ENCODE results near the gene CD82. TPM values are rescaled to one million over a fixed set of nuclear protein-coding genes. Genes with fewer than 3 reads are reported as not detected.

The CD82 gene
- total and polyA plus RNA-seq, 2 of the 13 experiments (the other 11 are each of a cell fraction or from before 2014, with no cell fraction given) = 0.05 TPM; not detected in 1

DNA sequence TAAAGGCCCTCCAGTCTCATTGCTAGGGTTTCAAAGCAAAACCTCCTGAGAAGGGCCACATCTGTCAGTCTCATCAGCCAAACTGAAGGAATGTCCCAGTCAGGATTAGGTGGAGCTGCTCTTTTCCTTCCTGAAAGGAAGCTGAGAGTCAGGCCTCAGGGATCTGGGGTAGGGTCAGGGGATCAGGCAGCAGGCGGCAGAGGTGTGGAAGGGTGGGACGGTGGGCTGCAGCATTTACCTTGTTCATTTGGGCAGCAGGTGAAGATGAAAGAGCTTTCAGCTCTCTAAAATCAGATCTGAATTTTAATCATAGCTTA lies 17.8 kb downstream of the CD82 start:
- H3K4me2 ChIP-seq (ENCODE audit: low read depth, low read length) = no peak overlapping the region
- FAIRE-seq (no peak), DNase-seq (ENCODE audit: low spot score) (no peak), ATAC-seq (no peak)
- no TSS peak for BruUV-seq (replicated peaks)
- WGBS (ENCODE audit: low lambda C conversion rate) = 95% methylated on average over 2 of the region's 2 CpGs
- H3K27me3 ChIP-seq (ENCODE audit: control insufficient read depth in 1 of 2, insufficient read depth in 2 of 2, low read length in 2 of 2) = peaks cover 3 to 12% of the 10 kb centered on the region in 2 experiments; a peak in 4 of 5 replicates
- ChIA-PET CTCF (ENCODE audit: low intra/inter-chr PET ratio, low total read pairs) (no interaction called here), POLR2A (no interaction called here)
- no peak overlapping the region for H3K4me3 ChIP-seq (replicated peaks in 1 of 3; ENCODE audit: insufficient read depth in 1 of 3, low read depth in 2 of 3, low read length in 3 of 3)
- TF ChIP-seq KLF11 (CRISPR knock-in tag; IDR thresholded peaks at IDR 0.05) = no peak
- no peak for TF ChIP-seq U2AF2 (IDR thresholded peaks at IDR 0.05; ENCODE audit: low read depth, low read length)
- TF ChIP-seq MAFG (CRISPR knock-in tag; IDR thresholded peaks at IDR 0.05) = no peak
- TF ChIP-seq, protein P1, sequence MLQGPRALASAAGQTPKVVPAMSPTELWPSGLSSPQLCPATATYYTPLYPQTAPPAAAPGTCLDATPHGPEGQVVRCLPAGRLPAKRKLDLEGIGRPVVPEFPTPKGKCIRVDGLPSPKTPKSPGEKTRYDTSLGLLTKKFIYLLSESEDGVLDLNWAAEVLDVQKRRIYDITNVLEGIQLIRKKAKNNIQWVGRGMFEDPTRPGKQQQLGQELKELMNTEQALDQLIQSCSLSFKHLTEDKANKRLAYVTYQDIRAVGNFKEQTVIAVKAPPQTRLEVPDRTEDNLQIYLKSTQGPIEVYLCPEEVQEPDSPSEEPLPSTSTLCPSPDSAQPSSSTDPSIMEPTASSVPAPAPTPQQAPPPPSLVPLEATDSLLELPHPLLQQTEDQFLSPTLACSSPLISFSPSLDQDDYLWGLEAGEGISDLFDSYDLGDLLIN (CRISPR knock-in tag; IDR thresholded peaks at IDR 0.05; ENCODE audit: borderline replicate concordance) = no peak
- no peak for TF ChIP-seq TRIM24 (CRISPR knock-in tag; IDR thresholded peaks at IDR 0.05)
- TF ChIP-seq RFX1 (IDR thresholded peaks at IDR 0.05) = no peak
- TF ChIP-seq ZNF674 (CRISPR knock-in tag; IDR thresholded peaks at IDR 0.05; ENCODE audit: low read depth) = no peak
- TF ChIP-seq, protein P2, sequence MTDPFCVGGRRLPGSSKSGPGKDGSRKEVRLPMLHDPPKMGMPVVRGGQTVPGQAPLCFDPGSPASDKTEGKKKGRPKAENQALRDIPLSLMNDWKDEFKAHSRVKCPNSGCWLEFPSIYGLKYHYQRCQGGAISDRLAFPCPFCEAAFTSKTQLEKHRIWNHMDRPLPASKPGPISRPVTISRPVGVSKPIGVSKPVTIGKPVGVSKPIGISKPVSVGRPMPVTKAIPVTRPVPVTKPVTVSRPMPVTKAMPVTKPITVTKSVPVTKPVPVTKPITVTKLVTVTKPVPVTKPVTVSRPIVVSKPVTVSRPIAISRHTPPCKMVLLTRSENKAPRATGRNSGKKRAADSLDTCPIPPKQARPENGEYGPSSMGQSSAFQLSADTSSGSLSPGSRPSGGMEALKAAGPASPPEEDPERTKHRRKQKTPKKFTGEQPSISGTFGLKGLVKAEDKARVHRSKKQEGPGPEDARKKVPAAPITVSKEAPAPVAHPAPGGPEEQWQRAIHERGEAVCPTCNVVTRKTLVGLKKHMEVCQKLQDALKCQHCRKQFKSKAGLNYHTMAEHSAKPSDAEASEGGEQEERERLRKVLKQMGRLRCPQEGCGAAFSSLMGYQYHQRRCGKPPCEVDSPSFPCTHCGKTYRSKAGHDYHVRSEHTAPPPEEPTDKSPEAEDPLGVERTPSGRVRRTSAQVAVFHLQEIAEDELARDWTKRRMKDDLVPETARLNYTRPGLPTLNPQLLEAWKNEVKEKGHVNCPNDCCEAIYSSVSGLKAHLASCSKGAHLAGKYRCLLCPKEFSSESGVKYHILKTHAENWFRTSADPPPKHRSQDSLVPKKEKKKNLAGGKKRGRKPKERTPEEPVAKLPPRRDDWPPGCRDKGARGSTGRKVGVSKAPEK (CRISPR knock-in tag; IDR thresholded peaks at IDR 0.05; ENCODE audit: borderline replicate concordance) = no peak
- TF ChIP-seq ZEB1 (IDR thresholded peaks at IDR 0.05; ENCODE audit: insufficient replicate concordance, low read depth) = no peak
- no peak for TF ChIP-seq TFE3 (CRISPR knock-in tag; IDR thresholded peaks at IDR 0.05)
- TF ChIP-seq HNRNPLL (IDR thresholded peaks at IDR 0.05; ENCODE audit: low read depth, low read length, poor library complexity, severe bottlenecking) = no peak
- TF ChIP-seq ZBTB33 (CRISPR knock-in tag; IDR thresholded peaks at IDR 0.05) = no peak
- TF ChIP-seq NR2F2 (IDR thresholded peaks at IDR 0.05; ENCODE audit: borderline replicate concordance, low read depth) = no peak
- no peak for TF ChIP-seq NRL (CRISPR knock-in tag; IDR thresholded peaks at IDR 0.05; ENCODE audit: borderline replicate concordance)
- peaks cover 15% of the 10 kb centered on the region for H3K4me1 ChIP-seq (ENCODE audit: insufficient read depth, low read length)
- in situ Hi-C loops (cut with HindIII; ENCODE audit: extremely low pct_ligation_motif_present, low pct_unique_long_range_greater_than_20kb) (no loop called here), intact Hi-C loops (cut with micrococcal nuclease; ENCODE audit: unreplicated experiment) (no loop called here)
- no peak overlapping the region for H3K27ac ChIP-seq (ENCODE audit: extremely low read length, insufficient read depth, low read length)
- H4K20me1 ChIP-seq (ENCODE audit: insufficient read depth, low read length) = no peaks in the 10 kb centered on the region
- H3K9ac ChIP-seq (ENCODE audit: insufficient read depth, low read depth, low read length) = no peak overlapping the region
- no peaks in the 10 kb centered on the region for H3K9me3 ChIP-seq (ENCODE audit: low read length)
- H3K36me3 ChIP-seq (replicated peaks in 1 of 2; ENCODE audit: control insufficient read depth in 1 of 2, insufficient read depth in 2 of 2, low read length in 2 of 2) = no peaks in the 10 kb centered on the region
- no peaks in the 10 kb centered on the region for H3K79me2 ChIP-seq (ENCODE audit: insufficient read depth, low read length)
- H2AFZ ChIP-seq (ENCODE audit: low read length) = no peak overlapping the region
